Thoracic aorta (tissue), 2 donors: ENCODE data around the gene FLT4. TPM values are rescaled to one million over a fixed set of nuclear protein-coding genes. Genes with fewer than 3 reads are reported as not detected.

ENCODE experiments used
- ATAC-seq: fragments of 150-250 bp; one replicate; pipeline ENCODE4 v1.8.0; 2017; ENCODE audit warnings: low read depth; ENCODE audit not compliant: insufficient number of reproducible peaks, low FRiP score
- DNase-seq: peaks from one replicate; pipeline ENCODE4 v3.0.0-alpha.2; 2020; ENCODE audit warnings: low spot score
- H3K27ac ChIP-seq, 2 donors: fragments of 200-600 bp; sonication (generic); 1 replicate in 1 of 2; 2 replicates in 1 of 2; pipeline ENCODE4 v1.5.1; 2016; ENCODE audit warnings: mild to moderate bottlenecking in 2 of 2, moderate library complexity in 2 of 2
- H3K27me3 ChIP-seq: fragments of 200-600 bp; sonication (generic); replicated peaks from 2 replicates; pipeline ENCODE4 v1.6.0; 2016; ENCODE audit warnings: mild to moderate bottlenecking; ENCODE audit not compliant: insufficient read depth
- H3K36me3 ChIP-seq: fragments of 200-600 bp; sonication (generic); one replicate; pipeline ENCODE4 v1.5.1; 2016
- H3K4me1 ChIP-seq, 2 donors: fragments of 200-600 bp; sonication (generic); 1 replicate in 1 of 2; 2 replicates in 1 of 2; pipeline versions ENCODE4 v1.5.1 to v1.6.0; 2016; ENCODE audit warnings: low read depth in 2 of 2, mild to moderate bottlenecking in 1 of 2; ENCODE audit not compliant: control insufficient read depth in 1 of 2
- H3K4me3 ChIP-seq: fragments of 200-600 bp; sonication (generic); 2 replicates; pipeline ENCODE4 v1.5.1; 2016; ENCODE audit warnings: mild to moderate bottlenecking
- H3K9me3 ChIP-seq: fragments of 200-600 bp; sonication (generic); 2 replicates; pipeline ENCODE4 v1.5.1; 2016
- CTCF ChIP-seq: fragments of 200-600 bp; sonication (generic); IDR thresholded peaks from one replicate; pipeline ENCODE4 v1.5.1; 2019; ENCODE audit warnings: antibody characterized with exemption
- total RNA-seq, 2 donors: library from RNA; depleted of rRNA; stranded (reverse); fragments of >200 nt; gene quantifications; one replicate each; pipeline versions ENCODE4 v1.1.0 to v1.2.3, GENCODE V29; 2016

Gene FLT4
- total RNA-seq, 2 donors from 2014 or later, result 4.8 to 10.8 TPM

DNA sequence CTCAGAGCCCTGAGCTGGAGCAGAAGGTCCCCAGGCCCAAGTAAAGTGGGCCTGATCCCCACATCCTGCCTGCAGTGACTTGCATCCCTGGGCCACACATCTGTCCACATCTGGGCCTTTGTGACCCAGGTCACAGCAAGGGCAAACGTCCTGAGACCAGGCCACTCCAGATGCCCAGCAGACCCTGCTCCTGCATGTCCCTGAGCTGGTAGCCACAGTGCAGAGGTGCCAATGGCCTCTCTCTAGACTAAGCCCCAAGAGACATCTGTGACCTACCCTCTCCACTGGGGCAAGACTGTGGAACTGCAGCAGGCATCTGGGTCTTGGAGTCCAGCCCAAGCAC is 2.5 kb downstream of the FLT4 start:
- TF ChIP-seq CTCF, result no peak
- no peak for DNase-seq
- no peak overlapping the region for H3K27ac ChIP-seq
- no peaks in the 10 kb centered on the region for H3K36me3 ChIP-seq
- no peak for ATAC-seq
- no peaks in the 10 kb centered on the region for H3K27me3 ChIP-seq
- peaks cover 0 to 8% of the 10 kb centered on the region in 2 donors for H3K4me1 ChIP-seq
- no peak overlapping the region for H3K4me3 ChIP-seq
- H3K9me3 ChIP-seq, result no peaks in the 10 kb centered on the region

- ATAC-seq (no peak), DNase-seq (no peak)
- no peaks in the 10 kb centered on the region for H3K36me3 ChIP-seq
- no peak overlapping the region for H3K4me3 ChIP-seq
- no peak for TF ChIP-seq CTCF
- H3K27ac ChIP-seq, result no peak overlapping the region
- no peaks in the 10 kb centered on the region for H3K27me3 ChIP-seq
- peaks cover 0 to 8% of the 10 kb centered on the region in 2 donors for H3K4me1 ChIP-seq
- no peaks in the 10 kb centered on the region for H3K9me3 ChIP-seq
Observed at GRCh38 chr5:180646289-180646962, 3.0 kb downstream of the FLT4 start.

GRCh38 chr5:180645274-180646204 is 3.9 kb downstream of the FLT4 start:
- DNase-seq (no peak), ATAC-seq (no peak)
- Histone ChIP-seq H3K9me3 (no peaks in the 10 kb centered on the region), H3K27ac (no peak overlapping the region), H3K36me3 (no peaks in the 10 kb centered on the region), H3K4me3 (no peak overlapping the region), H3K4me1 (peaks cover 0 to 8% of the 10 kb centered on the region in 2 donors), H3K27me3 (no peaks in the 10 kb centered on the region)
- TF ChIP-seq CTCF, result no peak

DNA sequence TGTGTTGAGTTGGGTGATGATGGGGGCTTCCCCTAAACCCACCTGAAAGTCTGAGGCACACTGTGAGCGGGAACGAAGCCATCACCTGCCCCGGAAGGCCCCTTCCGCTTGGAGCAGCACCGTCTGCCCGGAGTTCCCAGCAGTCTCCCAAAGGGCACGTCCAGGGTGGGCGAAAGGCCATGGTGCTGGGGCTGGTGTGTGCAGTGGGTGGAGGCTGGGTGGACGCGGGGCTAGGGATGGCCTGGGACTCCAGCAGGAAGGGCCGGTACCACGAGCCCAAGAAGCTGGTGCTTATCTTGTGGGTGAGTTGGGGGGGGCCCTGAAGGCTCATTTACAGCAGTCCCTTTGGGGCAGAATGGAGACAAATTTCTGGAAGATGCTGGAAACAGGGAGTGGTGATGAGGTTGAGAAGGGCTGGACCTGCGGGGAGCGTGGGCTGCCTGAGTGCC is 4.6 kb downstream of the FLT4 start:
- Histone ChIP-seq H3K4me3 (no peak overlapping the region), H3K9me3 (no peaks in the 10 kb centered on the region), H3K36me3 (no peaks in the 10 kb centered on the region), H3K4me1 (peaks cover 0 to 8% of the 10 kb centered on the region in 2 donors), H3K27me3 (no peaks in the 10 kb centered on the region), H3K27ac (no peak overlapping the region)
- ATAC-seq, result no peak
- no peak for TF ChIP-seq CTCF
- DNase-seq, result no peak

DNA sequence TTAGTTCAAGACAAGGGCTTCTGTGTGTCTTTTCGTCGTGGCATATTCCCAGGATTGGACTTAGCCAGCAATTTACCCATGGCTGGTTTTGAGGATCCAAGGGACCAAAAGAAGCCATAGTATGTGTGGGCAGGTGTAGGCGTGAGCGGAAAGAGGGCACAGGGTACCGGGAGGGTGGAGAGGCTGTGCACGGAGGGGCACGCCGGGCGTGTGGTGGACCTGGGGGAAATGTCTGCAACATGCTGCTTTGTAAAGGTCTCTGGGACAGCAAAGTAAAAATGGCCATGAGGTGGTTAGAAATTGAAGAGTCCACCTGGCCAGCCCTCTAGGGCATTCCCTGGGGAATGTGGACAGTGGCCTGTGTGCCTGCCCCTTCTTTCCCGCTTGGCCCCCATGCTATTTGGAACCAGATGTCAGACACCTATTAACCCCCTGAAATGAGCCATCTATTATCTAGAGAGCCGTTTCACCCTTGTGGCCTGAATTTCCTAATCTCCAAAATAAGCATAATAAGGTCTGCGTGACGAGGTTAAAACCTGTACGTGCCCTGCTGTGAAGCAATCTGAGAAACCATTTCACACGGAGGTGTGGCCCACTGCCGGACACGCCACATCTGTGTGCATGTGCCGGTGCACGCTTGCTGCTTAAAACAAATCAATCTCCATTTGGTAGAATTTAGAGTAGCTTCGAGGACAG is 5.1 kb downstream of the FLT4 start:
- DNase-seq (no peak), ATAC-seq (no peak)
- Histone ChIP-seq H3K4me3 (no peak overlapping the region), H3K27me3 (no peaks in the 10 kb centered on the region), H3K27ac (no peak overlapping the region), H3K9me3 (no peaks in the 10 kb centered on the region), H3K36me3 (no peaks in the 10 kb centered on the region), H3K4me1 (peaks cover 0 to 8% of the 10 kb centered on the region in 2 donors)
- no peak for TF ChIP-seq CTCF
